Gastroesophageal sphincter (tissue), 4 donors: Measurements from ENCODE around the gene STAC3. TPM values are rescaled to one million over a fixed set of nuclear protein-coding genes. Genes with fewer than 3 reads are reported as not detected.

Experiments
- ATAC-seq: fragments of 150-250 bp; one replicate; pipeline ENCODE4 v1.9.1; 2016; ENCODE audit warnings: mild to moderate bottlenecking, moderate library complexity
- H3K27ac ChIP-seq, 4 donors: fragments of 200-600 bp; sonication (generic) in 3 of 4; 1 replicate in 3 of 4; 2 replicates in 1 of 4; pipeline ENCODE4 v1.5.1; 2016 to 2019
- H3K27me3 ChIP-seq: fragments of 200-600 bp; sonication (generic); one replicate; pipeline ENCODE4 v1.5.1; 2019
- H3K36me3 ChIP-seq, 2 donors: fragments of 200-600 bp; sonication (generic); one replicate each; pipeline ENCODE4 v1.5.1; 2019; ENCODE audit warnings: control low read depth in 1 of 2
- H3K4me1 ChIP-seq, 3 donors: fragments of 200-600 bp; sonication (generic); 1 replicate in 2 of 3; 2 replicates in 1 of 3; pipeline ENCODE4 v1.5.1; 2016 to 2019; ENCODE audit warnings: control low read depth in 2 of 3
- H3K4me3 ChIP-seq, 2 donors: fragments of 200-600 bp; sonication (generic); one replicate each; pipeline ENCODE4 v1.5.1; 2019; ENCODE audit warnings: mild to moderate bottlenecking in 1 of 2, moderate library complexity in 1 of 2
- H3K9me3 ChIP-seq, 3 donors: fragments of 200-600 bp; sonication (generic); one replicate each; pipeline ENCODE4 v1.5.1; 2017 to 2019; ENCODE audit warnings: control low read depth in 2 of 3
- EP300 ChIP-seq: sonication (generic); formaldehyde crosslinking; IDR thresholded peaks from one replicate; pipeline ENCODE4 v1.6.1; 2017; ENCODE audit warnings: antibody characterized with exemption, mild to moderate bottlenecking
- POLR2A ChIP-seq, 2 donors: fragments of 450-650 bp; IDR thresholded peaks; one replicate each; pipeline ENCODE4 v1.6.1; 2017; ENCODE audit warnings: antibody characterized with exemption in 2 of 2, mild to moderate bottlenecking in 2 of 2, moderate library complexity in 1 of 2
- POLR2AphosphoS5 ChIP-seq: sonication (generic); formaldehyde crosslinking; IDR thresholded peaks from one replicate; pipeline ENCODE4 v1.6.1; 2017; ENCODE audit warnings: antibody characterized with exemption
- WGBS, 2 donors: methylation state at CpG; one replicate each; pipeline ENCODE4 v1.1.5; 2018; ENCODE audit warnings: low coverage in 1 of 2; 5-methylcytosine and 5-hydroxymethylcytosine counted together
- total RNA-seq, 4 donors: library from RNA; depleted of rRNA; stranded (reverse); fragments of >200 nt; gene quantifications; one replicate each; pipeline ENCODE4 v1.1.0, GENCODE V29; 2016
- TF ChIP-seq, protein P1 (sequence below), 4 experiments: fragments of 200-600 bp in 2 of 4; fragments of 450-650 bp in 2 of 4; sonication (generic) in 1 of 4; IDR thresholded peaks; one replicate each; pipeline ENCODE4 v1.5.1; 2017 to 2019; ENCODE audit warnings: antibody characterized with exemption in 4 of 4, mild to moderate bottlenecking in 2 of 4, moderate library complexity in 2 of 4

The STAC3 gene
- total RNA-seq, 4 donors from 2014 or later, result 0.32 to 0.94 (median 0.35) TPM; not detected in 1

- no CpG with 5 or more reads among the region's 16 CpGs for WGBS, 2 donors
- Histone ChIP-seq H3K9me3 (no peaks in the 10 kb centered on the region), H3K4me3 (no peak overlapping the region), H3K27ac (no peak overlapping the region), H3K27me3 (peaks cover 20% of the 10 kb centered on the region), H3K4me1 (peaks cover 0 to 50% (median 5%) of the 10 kb centered on the region in 3 donors), H3K36me3 (peaks cover 0 to 66% of the 10 kb centered on the region in 2 donors)
- no peak for TF ChIP-seq POLR2AphosphoS5
- no peak for ATAC-seq
Observed at GRCh38 chr12:57210926-57211692, 39.9 kb downstream of the STAC3 start.

DNA sequence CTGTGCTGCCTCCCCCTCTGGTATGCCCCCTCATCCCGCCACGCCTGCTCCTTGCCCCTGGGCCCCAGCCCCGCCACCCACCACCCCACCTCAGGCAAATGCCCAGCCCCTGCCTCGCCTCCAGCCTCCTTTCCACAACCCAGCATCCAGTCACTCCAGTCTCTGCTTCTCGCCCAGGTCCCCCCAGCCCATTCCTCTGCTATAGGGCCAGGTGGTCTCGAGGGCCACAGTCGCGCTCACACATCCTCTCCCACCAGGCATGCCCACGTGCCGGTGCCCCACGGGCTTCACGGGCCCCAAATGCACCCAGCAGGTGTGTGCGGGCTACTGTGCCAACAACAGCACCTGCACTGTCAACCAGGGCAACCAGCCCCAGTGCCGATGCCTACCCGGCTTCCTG lies 40.5 kb downstream of the STAC3 start:
- WGBS, 2 donors, result 100% methylated on average over 2 of the region's 15 CpGs; no CpG with 5 or more reads in 1 of the 2 donors
- Histone ChIP-seq H3K27ac (no peak overlapping the region), H3K4me1 (peaks cover 0 to 43% (median 3%) of the 10 kb centered on the region in 3 donors), H3K36me3 (peaks cover 0 to 73% of the 10 kb centered on the region in 2 donors), H3K9me3 (no peaks in the 10 kb centered on the region), H3K4me3 (no peak overlapping the region), H3K27me3 (peaks cover 13% of the 10 kb centered on the region)
- no peak for ATAC-seq
- TF ChIP-seq, protein P1, sequence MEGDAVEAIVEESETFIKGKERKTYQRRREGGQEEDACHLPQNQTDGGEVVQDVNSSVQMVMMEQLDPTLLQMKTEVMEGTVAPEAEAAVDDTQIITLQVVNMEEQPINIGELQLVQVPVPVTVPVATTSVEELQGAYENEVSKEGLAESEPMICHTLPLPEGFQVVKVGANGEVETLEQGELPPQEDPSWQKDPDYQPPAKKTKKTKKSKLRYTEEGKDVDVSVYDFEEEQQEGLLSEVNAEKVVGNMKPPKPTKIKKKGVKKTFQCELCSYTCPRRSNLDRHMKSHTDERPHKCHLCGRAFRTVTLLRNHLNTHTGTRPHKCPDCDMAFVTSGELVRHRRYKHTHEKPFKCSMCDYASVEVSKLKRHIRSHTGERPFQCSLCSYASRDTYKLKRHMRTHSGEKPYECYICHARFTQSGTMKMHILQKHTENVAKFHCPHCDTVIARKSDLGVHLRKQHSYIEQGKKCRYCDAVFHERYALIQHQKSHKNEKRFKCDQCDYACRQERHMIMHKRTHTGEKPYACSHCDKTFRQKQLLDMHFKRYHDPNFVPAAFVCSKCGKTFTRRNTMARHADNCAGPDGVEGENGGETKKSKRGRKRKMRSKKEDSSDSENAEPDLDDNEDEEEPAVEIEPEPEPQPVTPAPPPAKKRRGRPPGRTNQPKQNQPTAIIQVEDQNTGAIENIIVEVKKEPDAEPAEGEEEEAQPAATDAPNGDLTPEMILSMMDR (IDR thresholded peaks at IDR 0.05), result no peak
- TF ChIP-seq EP300 (no peak), POLR2A (IDR thresholded peaks at IDR 0.05) (no peak), POLR2AphosphoS5 (no peak)

DNA sequence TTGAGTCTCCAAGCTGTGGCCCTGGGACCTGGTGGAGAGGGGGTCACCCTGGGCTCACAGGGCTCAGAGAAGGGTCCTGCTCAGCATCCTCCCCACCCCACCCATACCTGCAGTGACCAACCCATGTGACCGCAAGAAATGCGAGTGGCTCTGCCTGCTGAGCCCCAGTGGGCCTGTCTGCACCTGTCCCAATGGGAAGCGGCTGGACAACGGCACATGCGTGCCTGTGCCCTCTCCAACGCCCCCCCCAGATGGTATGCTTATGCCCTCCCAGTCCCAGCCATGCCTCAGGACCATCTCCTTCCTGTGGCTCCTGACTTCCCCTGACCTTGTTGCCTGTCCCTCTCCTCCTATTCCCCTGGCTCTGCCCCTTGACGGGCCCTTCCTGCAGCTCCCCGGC lies 41.1 kb downstream of the STAC3 start:
- peaks cover 0 to 78% of the 10 kb centered on the region in 2 donors for H3K36me3 ChIP-seq

DNA sequence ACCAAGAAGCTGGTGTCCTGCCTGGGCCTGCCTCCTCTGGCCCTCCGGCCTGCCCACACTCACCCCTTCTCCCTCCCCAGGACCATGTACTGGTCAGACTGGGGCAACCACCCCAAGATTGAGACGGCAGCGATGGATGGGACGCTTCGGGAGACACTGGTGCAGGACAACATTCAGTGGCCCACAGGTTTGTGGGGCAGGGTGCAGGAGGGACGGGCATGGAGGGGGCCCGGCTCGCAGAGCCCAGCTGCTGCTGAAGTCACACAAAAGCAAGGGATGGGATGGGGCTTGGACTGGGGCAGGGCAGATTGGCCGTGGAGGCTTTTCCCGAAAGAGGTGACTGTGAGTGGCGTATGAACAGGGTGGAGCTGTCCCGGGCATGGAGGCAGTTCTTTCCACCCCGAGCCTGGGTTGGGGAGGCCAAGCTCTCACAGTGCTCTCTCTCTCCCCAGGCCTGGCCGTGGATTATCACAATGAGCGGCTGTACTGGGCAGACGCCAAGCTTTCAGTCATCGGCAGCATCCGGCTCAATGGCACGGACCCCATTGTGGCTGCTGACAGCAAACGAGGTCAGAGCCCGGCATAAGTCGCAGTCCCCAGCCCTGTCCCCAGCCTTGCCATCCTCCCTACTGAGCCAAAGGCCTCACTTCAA lies 42.2 kb downstream of the STAC3 start:
- H3K36me3 ChIP-seq, result peaks cover 0 to 90% of the 10 kb centered on the region in 2 donors
- ATAC-seq, result no peak
- H3K4me3 ChIP-seq, result no peak overlapping the region
- TF ChIP-seq POLR2AphosphoS5 (no peak), EP300 (no peak), POLR2A (IDR thresholded peaks at IDR 0.05) (no peak)
- TF ChIP-seq, protein P1 (IDR thresholded peaks at IDR 0.05), result no peak
- H3K27ac ChIP-seq, result peak overlapping the region in 2 of 4 donors; percentile 31 to 32
- peaks cover 0 to 26% (median 0%) of the 10 kb centered on the region in 3 donors for H3K4me1 ChIP-seq
- WGBS, 2 donors, result 77% methylated on average over 10 of the region's 22 CpGs; no CpG with 5 or more reads in 1 of the 2 donors
- no peaks in the 10 kb centered on the region for H3K27me3 ChIP-seq
- no peaks in the 10 kb centered on the region for H3K9me3 ChIP-seq

More for the DNA sequence above, 41.1 kb downstream of the STAC3 start:
- no peak overlapping the region for H3K4me3 ChIP-seq
- WGBS, 2 donors, result 68 to 75% methylated on average over 3 to 5 of the region's 8 CpGs
- H3K27me3 ChIP-seq, result peaks cover 8% of the 10 kb centered on the region
- H3K27ac ChIP-seq, result no peak overlapping the region
- H3K9me3 ChIP-seq, result no peaks in the 10 kb centered on the region
- H3K4me1 ChIP-seq, result peaks cover 0 to 38% (median 3%) of the 10 kb centered on the region in 3 donors
- ATAC-seq, result no peak
- TF ChIP-seq POLR2AphosphoS5, result no peak

GRCh38 chr12:57207731-57208630 lies 43.0 kb downstream of the STAC3 start:
- 76 to 83% methylated on average over 3 to 6 of the region's 29 CpGs for WGBS, 2 donors
- ATAC-seq, result no peak
- Histone ChIP-seq H3K4me1 (peaks cover 0 to 19% (median 0%) of the 10 kb centered on the region in 3 donors), H3K27ac (peak overlapping the region in 2 of 4 donors; percentile 31 to 32), H3K4me3 (no peak overlapping the region), H3K36me3 (peaks cover 0 to 97% of the 10 kb centered on the region in 2 donors), H3K27me3 (no peaks in the 10 kb centered on the region), H3K9me3 (no peaks in the 10 kb centered on the region)
- TF ChIP-seq, protein P1 (IDR thresholded peaks at IDR 0.05), result no peak
- TF ChIP-seq POLR2AphosphoS5 (no peak), EP300 (no peak), POLR2A (IDR thresholded peaks at IDR 0.05) (no peak)
